Stimulated activated CD8-positive, alpha-beta memory T cell treated with anti-CD3 and anti-CD28 coated beads, Interleukin-7, amount 100 ng/mL, for 4 hours (primary cell): ENCODE results near the gene CMTM3.
"Not testable (repeated sequence)": the region's sequence is repeated elsewhere in the genome, so short reads cannot be mapped to it uniquely, and the experiment has no call there.

Source experiments
- DNase-seq, 2 donors: peaks; one replicate each; pipeline ENCODE4 v3.0.0-alpha.2; 2020; ENCODE audit warnings: low read depth in 2 of 2

Gene CMTM3

GRCh38 chr16:66661671-66662346 lies 57.3 kb downstream of the CMTM3 start:
- DNase-seq: not testable (repeated sequence)

GRCh38 chr16:66662445-66663194 lies 58.1 kb downstream of the CMTM3 start:
- DNase-seq: no peak
